ENCODE data around the gene C6orf136.
"Not testable (repeated sequence)": the region's sequence is repeated elsewhere in the genome, so short reads cannot be mapped to it uniquely, and the experiment has no call there.

C6orf136 gene

DNA sequence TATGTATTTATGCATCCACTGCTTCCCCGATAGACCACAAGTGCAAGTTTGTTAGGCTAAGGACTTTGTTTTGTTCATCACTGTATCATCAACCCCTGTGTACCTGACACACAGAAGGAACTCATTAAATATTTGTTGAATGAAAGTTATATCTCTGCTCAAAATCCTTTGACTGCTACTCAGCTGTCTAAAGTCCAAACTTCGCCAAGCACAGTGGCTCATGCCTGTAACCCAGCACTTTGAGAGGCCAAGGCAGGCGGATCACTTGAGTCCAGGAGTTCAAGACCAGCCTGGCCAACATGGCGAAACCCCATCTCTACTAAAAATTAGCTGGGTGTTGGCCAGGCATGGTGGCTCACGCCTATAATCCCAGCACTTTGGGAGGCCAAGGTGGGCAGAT, 11.0 kb downstream of the C6orf136 start:
- DNase-seq (ENCODE audit: low read depth in 2 of 2), result not testable (repeated sequence)

DNA sequence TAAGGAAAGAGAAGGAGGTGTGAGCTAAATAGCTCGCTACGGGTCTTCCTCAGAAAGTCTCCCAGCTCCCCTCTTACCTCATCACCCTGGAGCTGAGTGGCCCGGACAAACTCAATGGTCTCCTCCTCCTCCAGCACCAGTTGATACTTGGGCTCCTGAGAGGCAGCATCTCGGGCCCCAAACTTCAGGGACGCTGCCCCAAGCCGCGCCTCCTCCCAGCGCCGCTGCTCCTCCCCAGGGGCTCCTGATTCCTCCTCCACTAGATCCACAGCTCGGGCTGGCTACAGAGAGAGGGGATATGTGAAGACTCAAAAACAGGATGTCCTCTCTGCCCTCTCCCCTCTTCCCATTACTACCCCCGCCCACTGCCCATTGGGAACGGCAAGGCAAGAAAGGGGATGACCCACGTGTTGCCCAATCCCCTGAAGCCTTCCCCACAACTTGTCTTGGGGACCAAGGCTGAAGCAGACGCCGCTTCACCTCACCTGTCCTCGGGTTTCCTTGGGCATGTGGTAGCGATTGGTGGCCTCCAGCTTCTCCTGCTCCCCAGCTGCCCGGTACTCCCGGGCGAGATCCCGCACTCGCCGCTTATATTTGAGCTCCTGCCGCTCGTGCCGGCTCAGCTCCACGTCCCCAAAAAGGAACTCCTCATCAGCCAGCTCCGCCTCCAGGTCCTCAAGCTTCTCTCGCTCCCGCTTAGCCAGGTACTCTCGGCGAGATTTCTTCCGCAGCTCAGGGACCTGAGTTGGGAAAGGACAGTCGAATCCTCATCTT, 18.2 kb downstream of the C6orf136 start:
- DNase-seq (ENCODE audit: low read depth in 2 of 2), result no peak

DNA sequence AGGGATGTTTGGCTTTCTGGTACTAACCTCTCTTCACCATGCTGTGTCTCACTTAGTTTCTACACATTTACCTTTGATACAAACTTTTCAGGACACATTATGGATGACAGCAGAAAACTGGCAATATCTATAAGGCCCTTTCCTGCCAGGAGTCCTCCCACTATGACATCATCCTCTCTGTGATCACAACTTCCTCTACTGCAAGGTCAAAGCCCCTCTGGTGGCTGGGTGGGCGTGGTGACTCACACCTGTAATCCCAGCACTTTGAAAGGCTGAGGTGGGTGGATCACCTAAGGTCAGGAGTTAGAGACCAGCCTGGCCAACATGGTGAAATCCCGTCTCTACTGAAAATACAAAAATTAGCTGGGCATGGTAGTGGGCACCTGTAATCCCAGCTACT, 19.4 kb downstream of the C6orf136 start:
- DNase-seq (ENCODE audit: low read depth in 2 of 2), result peak in 1 of 2 donors; percentile 60

DNA sequence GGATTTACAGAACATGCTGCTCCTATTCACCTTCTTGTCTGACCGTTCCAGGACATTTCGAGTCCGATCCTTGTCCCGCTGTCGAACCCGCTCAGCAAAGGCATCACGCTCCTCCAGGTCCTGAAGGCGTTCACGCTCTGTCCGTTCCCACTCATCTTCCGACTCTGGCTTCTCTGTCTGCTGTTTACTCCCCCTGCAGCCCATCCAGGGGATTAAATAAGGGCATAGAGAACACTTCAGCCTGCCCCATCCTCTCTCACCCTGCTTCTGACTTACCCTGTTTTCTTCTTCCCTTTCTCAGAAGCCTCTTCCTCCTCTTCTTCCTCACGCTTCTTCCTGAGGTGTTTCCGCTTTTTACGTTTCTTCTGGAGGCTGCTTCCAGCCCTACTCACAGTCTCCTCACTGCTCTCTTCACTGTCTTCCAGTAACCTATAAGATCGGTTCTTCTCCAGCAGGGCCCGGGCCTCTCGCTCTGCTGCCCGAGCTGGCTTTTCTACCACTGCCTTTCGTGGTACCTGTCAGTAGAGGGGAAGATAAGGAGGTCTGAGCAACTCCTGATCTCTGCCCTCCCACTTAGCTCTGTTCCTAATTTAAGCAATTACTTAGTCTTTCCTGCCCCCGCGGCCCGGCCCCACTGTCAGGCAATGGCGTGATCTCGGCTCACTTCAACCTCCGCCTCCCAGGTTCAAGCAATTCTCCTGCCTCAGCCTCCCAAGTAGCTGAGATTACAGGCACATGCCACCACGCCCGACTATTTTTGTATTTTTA, 24.0 kb downstream of the C6orf136 start:
- DNase-seq (ENCODE audit: low read depth in 2 of 2), result no peak

DNA sequence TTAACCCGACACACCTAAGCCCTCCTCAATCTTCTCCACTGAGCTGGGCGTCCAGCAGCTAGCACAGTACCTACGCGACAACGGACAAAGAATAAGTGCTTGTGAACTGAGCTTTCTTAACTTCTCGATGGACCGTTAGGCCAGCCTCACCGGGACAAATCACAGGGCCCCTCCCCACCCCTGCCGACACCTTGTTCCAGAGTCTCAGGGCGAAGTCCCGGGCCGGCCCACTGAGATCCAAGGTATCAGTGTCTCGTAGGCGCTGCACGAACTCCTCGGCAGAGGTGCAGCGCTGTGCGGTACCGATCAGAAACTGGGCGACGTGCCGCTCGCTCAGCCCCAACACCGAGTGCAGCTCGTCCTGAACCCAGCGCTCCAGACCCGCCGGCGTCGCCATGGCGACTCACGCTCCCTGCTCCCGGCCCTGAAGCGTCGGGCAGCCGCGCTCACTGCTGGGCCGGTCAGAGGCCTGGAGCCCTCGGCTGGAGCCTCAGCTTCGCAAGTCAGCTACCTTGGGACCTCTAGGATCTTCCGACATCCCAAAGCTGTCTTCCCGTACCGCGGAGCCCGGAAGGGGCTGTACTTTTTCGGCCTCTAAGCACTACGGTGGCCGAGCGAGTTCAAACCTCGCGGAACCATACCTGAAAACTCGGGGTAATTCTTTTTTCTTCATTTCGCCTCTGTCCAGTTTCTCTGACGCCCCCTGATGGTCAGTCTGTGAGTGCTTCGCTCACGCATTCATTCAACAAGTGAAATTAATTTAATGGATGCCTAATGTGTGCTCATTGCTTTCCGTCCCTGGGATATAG, 25.7 kb downstream of the C6orf136 start, which contains the start of gene DHX16:
DHX16 (minus strand) TSS at position 562 of the 809 bp plus-strand sequence; CDS start at position 397, 165 bp downstream.
- DNase-seq (ENCODE audit: low read depth in 2 of 2), result peak; percentile 82 to 86

DNA sequence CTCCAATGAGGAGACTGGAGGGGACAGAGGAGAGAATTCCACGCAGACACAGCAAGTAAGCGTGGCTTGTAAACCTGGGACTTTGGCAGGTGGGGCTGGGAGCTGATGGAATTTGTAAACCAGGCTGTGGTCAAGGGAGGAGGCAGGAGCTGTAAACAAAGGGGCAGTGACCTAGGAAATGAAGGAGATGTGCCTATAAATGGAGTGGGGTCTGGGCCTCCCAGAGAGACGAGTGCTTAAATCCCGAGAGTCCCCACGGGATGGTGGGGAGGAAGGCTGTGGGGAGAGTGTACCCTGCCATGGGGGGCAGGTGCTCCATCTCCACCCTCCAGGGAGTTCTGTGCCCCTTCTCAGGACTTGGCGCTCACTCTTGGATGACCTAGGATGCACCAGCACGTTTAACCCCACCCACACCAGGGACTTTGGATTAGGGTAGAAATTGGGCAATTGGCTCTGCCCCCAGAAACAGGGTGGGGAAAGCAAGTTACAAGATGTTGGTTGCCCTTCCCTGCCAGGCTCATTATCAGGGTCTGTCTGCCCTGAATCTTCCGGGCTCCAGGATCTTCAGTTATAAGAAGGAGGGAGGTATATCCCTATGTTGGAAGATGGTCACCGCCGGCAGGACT, 29.8 kb downstream of the C6orf136 start:
- DNase-seq (ENCODE audit: low read depth in 2 of 2), result no peak

DNA sequence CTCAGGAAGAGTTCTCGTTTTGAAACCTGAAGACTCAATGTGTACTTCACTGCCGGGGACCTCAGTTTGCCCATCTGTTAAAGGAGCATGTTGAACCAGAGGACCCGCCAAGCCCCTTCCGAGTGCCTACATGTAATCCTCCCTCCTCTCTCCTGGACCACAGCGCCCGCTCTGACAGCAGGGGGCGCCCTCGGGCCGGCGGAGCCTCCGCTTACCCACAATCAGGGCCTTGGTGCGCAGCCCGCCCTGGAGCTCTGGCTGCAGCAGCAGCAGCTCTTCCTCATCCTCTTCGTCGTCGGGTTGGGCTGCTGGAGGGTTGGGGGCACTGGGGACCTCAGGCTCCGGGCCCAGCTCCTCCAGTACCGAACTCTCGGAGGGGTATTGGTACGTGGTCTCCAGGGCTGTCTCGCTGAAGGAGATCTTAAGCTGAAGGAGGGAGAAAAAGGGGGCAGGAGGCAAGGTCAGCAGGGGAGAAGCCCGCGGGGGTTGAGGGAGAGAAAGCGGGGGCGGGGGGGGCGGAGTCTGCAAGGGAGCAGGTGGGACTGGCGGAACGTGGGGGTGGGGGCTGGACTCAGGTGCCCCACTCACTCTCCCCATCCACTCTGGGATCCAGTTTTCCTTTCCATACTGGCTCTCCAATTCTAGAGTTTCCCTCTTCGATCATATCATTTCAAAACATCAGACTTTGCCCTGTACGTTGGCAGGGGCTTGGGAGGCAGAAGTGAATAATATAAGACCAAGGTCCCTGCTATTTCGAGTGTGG, 32.2 kb downstream of the C6orf136 start:
- peak; percentile 88 to 89 for DNase-seq (ENCODE audit: low read depth in 2 of 2)

DNA sequence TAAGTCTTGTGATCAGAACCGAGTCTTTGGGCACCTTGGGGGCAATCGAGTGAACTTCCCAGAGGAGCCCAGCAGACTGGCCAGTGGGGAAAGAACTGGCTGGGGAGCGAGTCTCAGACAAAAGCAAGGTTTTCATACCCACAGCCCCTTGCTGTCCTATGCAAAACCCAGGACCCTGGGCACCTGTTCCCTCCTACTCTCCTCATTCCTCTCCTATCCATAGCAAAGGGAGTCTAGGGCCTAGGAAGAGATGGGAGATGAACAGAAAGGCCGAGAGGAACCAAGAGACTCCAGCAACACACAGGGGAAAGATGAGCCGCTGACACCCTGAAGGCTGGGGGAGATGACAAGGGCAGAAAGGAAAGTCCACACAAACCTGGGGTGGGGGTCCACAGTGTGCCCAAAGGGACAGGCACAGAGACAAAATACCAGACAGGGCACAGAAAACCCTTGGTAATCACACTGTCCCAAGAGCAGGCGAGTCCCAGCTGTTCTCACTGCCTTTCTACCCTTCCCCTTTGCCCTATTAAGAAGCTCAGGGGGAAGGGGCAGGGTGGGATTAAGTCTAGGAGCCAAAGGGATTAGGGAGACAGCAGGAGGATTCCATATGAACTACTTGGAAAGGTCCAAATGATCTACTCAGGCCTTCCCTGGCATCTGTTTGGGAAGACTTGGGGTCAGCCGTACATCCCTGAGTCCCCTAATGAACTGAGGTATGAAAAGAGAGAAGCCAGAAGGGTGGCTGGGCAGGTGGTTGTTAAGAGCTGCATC, 33.0 kb downstream of the C6orf136 start:
- DNase-seq (ENCODE audit: low read depth in 2 of 2), result no peak

DNA sequence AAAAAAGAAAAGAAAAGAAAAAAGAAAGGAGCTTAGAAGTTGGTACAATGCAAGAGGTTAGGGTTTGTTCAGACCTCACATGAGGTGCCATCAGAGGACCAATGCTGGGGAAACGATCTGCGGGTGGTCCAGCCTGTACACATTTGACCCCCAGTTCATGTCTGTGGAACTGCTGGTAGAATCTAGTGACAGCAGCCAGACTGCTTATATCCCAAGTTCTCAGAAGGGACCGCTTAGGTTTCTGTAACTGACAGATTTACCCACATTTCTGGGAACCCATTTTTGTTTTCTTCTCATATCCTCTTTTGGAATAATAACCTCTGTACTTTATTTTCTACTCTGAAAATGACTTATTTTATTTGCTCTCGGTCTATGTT, 34.8 kb downstream of the C6orf136 start:
- DNase-seq (ENCODE audit: low read depth in 2 of 2), result no peak

DNA sequence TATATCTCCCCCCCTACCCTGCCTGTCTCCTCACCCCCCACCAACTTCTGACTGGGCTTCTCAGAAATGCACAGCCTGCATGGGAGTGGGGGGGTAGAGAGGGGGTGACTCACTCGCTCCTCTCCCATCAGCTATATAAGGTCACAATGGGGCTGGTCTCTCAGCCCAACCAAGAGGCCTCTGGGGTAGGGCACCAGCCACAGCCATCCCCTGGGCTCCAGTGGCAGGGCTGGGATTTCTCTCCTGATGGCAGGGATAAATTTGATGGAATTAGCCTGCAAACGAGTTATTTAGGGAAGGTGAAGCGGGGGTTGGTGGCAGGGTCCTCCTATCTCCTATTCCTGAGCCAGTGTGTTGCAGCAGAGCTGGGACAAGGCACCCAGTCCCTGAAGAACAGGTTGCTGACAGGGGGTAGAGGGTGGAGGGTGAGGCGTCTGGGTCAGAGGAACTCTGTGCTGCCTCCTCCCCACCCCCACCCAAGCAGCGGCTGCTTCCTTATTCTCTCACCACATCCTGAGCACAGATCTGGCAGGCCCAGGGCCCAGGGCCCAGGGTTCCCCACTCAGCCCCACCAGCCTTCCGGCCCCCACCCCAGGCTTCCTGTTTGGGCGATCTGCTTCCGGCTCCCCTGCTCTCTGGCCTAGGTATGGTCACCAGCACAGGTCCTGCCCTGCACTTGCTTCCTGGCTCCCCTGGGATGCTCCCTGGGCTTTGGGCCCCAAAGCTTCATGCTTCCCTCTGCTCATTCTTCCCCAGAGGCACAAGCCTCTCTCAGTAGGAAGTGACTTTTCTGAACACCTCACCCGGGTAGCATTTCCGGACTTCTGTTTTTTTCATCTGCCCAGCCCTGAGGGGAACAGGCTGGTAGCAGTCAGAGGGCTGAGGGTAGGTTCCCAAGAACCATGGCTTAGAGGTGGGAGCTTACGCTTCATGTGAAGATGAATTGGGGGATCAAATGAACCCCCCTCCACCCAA, 35.5 kb downstream of the C6orf136 start:
- peak; percentile 79 to 82 for DNase-seq (ENCODE audit: low read depth in 2 of 2)

DNA sequence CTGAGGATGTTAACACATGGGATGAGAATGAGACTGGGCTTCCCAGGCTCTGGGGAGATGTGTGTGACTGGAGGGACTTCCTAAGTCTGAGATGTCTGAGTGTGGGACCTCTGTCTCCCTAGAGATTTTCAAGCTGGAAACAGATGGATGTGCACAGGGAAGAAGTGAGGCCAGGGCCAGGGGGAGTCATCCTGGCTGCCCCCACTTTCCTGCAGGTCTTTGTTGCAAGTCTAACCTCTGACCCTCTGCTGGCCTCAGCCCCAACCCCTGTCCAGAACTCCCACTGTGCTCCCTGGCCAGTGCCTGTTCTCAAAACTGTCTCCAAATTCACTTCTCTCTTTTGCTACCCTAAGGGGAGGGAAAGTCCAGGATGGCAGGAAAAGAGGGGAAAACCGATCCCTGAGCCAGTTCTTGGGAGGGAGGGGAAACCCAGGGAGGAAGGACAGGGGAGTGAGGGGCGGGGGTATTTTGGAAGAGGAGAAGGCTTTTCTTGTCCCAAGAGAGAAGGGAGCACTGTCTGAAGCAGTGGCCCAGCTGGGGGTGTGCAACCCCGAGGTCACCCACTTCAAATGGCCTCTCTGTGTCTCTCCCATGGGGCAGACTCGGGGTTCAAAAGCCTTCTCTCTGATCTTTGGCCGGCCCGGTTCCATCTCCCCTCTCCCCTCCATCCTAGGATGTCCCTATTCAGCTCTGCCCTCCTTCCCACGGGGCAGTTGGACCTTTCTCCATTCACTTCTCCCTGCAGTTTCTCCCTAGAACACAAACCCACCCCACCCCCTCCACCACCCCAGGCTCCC, 36.4 kb downstream of the C6orf136 start:
- no peak for DNase-seq (ENCODE audit: low read depth in 2 of 2)

DNA sequence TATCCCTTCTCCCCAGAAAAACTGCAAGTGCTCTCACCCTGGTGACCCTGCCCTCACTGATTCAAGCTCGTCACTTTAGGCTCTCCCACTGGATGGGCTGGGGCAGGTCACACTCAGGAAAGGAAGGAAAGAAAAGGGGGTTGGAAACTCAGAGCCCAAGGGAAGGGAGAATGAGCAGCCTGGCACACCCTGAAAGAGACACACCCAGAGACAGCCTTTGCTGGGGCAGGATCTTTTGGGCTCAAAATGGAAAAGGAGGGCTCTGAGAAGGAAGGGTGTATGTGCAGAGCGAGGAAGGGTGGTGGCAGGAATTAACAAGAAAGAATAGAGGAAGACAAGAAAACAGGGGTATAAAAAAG, 37.0 kb downstream of the C6orf136 start:
- no peak for DNase-seq (ENCODE audit: low read depth in 2 of 2)

DNA sequence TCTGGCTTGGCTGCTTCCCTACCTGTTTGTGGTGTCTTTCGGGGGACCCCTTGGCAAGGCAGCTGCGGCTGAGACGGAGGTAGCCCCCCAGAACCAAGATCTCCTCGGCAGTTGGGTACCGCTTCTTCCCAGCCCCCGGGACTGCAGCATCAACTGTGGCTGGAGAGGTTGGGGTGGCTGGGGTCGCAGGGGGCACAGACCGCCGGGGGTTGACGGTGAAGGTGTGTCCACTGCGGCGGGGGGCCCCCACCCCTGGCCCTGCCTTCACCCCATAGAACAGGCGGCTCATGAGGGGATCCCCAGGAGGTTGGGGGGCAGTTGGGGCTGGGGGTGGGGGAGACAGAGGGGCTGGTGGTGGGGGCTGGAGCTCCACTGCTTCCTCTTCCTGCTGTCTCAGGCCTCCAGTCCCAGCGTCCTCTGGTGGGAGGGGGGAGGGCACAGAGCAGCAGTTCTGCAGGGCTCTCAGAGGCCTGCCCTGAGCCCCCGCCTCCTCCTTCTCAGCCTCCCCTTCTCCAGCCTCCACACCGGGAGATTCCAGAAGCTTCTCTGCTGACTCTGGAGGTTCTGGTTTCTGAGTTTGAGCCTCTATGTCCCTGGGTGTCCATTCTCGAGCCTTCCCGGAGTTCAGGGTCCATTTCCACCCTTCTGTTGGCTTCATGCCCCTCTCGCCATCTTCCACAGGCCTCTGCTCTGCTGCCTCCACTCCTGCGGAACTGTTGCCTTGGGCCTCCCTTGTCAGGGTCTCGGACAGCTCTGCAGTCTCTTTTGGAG, 37.6 kb downstream of the C6orf136 start:
- peak in 1 of 2 donors; percentile 49 for DNase-seq (ENCODE audit: low read depth in 2 of 2)

DNA sequence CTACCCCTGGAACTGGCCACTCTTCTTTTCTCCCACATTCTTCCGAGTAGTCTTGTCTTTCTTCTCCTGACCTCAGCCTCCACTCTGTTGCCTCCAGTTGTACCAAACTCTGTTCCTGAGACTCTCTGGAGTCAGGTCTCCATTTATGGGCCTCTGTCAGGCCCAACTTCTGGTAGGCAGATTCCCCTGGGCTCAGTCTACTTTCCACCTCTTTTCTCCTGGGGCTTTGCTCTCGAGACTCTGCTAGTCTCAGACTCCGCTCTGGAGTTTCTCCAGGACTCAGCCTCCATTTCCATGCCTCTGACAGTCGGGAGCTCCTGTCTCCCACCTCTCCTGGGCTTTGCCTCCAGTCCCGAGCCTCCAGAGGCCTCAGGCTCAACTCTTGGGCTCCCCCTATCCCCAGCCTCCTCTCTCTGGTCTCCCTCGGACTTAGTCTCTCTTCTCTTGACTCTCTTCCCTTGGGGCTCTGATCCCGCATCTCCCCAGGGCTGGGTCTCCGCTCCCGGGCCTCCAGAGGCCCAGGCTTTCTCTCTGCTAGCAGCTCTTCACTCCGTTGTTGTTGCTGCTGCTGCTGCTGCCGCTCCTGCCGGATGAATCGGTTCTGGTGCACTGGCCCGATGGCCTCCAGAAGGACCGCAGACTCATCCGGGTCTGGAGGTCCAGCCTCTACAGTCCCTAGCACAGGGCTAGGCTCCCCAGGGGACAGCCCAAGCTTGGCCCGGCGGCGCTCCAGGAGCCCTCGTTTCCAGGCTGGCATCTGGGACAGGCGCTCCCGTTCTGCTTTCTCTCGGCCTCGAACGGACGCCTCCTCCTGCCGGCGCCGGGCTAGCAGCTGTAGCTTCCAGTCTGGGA, 38.5 kb downstream of the C6orf136 start:
- DNase-seq (ENCODE audit: low read depth in 2 of 2), result no peak

DNA sequence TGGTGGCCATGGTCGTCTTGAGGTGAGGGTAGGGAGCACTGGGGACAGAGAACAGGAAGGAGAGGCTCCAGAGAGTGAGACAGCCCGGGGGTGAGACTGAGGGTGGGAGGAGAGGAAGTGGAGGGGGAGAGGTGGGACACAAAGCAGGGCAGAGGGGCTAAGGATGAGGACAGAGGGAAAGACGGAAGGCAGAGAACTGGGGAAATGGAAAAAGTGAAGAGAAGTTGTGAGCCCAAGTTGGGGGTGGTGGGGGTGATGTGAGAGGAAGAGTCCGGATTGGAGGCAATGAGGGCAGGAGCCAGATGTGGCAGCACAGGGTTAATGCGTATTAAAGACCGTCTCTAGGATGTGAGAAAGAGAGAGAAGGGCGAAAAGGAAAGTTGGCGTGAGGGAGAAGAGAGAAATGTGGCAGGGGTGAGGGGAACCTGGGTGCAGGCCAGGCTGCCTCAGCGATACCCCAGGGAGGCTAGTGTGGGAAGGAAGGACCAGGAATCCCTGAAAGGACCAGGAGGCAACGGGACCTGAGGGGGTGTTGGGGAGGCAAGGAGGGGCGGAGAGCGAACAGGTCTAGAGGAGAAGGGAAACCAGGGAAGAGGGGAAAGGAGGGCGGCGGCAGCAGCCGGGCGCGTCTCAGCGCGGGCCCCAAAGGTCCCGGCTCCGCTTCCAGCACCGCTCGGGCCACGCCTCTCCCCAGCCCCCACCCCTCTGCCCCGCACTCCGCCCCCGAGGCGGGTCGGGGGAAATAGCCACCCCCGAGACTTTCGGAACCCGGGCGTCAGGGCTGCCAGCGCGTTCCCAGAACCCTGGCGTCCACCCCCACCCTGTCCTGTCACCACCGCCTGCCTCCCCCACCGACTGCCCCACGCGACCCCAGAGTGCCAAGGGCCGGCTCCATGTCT, 39.3 kb downstream of the C6orf136 start, which contains the start of gene PPP1R18:
PPP1R18 (minus strand) TSS at position 637 of the 899 bp plus-strand sequence; CDS start at position 10, 627 bp downstream.
- DNase-seq (ENCODE audit: low read depth in 2 of 2), result peak; percentile 78 to 82

Measured in stimulated activated CD8-positive, alpha-beta memory T cell treated with anti-CD3 and anti-CD28 coated beads, Interleukin-2, amount 100 ng/mL, for 48 hours (primary cell).